ENCODE measurements around the gene SMAD4. TPM values are rescaled to one million over a fixed set of nuclear protein-coding genes. Genes with fewer than 3 reads are reported as not detected.

Gene SMAD4
- total and polyA plus RNA-seq, 2 of the 13 experiments (the other 11 are each of a cell fraction or from before 2014, with no cell fraction given) = 70.2 to 72.0 TPM

GRCh38 chr18:51029694-51030536 lies at the start of gene SMAD4 (continued):
- peak; percentile 40; the same call in 1 of the 2 replicates for TF ChIP-seq ARID5B (CRISPR knock-in tag; IDR thresholded peaks at IDR 0.05)
- TF ChIP-seq MXD4 (CRISPR knock-in tag; IDR thresholded peaks at IDR 0.05) = peak; percentile 24; the same call in 1 of the 2 replicates
- no peak for TF ChIP-seq NONO (IDR thresholded peaks at IDR 0.05)
- TF ChIP-seq NONO (CRISPR knock-in tag; conservative IDR thresholded peaks at IDR 0.05) = peak; percentile 34
- 0 out of 2 replicates have a peak, but pooled peaks have one; percentile 46 for TF ChIP-seq ZNF788 (CRISPR knock-in tag; IDR thresholded peaks at IDR 0.05; ENCODE audit: borderline replicate concordance)
- TF ChIP-seq, protein P1, sequence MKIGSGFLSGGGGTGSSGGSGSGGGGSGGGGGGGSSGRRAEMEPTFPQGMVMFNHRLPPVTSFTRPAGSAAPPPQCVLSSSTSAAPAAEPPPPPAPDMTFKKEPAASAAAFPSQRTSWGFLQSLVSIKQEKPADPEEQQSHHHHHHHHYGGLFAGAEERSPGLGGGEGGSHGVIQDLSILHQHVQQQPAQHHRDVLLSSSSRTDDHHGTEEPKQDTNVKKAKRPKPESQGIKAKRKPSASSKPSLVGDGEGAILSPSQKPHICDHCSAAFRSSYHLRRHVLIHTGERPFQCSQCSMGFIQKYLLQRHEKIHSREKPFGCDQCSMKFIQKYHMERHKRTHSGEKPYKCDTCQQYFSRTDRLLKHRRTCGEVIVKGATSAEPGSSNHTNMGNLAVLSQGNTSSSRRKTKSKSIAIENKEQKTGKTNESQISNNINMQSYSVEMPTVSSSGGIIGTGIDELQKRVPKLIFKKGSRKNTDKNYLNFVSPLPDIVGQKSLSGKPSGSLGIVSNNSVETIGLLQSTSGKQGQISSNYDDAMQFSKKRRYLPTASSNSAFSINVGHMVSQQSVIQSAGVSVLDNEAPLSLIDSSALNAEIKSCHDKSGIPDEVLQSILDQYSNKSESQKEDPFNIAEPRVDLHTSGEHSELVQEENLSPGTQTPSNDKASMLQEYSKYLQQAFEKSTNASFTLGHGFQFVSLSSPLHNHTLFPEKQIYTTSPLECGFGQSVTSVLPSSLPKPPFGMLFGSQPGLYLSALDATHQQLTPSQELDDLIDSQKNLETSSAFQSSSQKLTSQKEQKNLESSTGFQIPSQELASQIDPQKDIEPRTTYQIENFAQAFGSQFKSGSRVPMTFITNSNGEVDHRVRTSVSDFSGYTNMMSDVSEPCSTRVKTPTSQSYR (CRISPR knock-in tag; IDR thresholded peaks at IDR 0.05; ENCODE audit: borderline replicate concordance) = no peak
- TF ChIP-seq, protein P2, sequence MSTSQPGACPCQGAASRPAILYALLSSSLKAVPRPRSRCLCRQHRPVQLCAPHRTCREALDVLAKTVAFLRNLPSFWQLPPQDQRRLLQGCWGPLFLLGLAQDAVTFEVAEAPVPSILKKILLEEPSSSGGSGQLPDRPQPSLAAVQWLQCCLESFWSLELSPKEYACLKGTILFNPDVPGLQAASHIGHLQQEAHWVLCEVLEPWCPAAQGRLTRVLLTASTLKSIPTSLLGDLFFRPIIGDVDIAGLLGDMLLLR (CRISPR knock-in tag; IDR thresholded peaks at IDR 0.05) = peak; percentile 75
- TF ChIP-seq KAT7 (CRISPR knock-in tag; IDR thresholded peaks at IDR 0.05; ENCODE audit: borderline replicate concordance) = peak; percentile 63; the same call in 1 of the 2 replicates
- peak; percentile 21; the same call in 1 of the 2 replicates for TF ChIP-seq SMAD3 (CRISPR knock-in tag; IDR thresholded peaks at IDR 0.05)
- TF ChIP-seq U2AF1 (optimal IDR thresholded peaks at IDR 0.05; ENCODE audit: low read depth, low read length) = peak; percentile 16
